Hematopoietic multipotent progenitor cell treated with erythropoietin and hydrocortisone succinate and interleukin-3 and kit ligand, for 15 days (in vitro differentiated cells): ENCODE results near the gene ANKFY1.

Experiments
- DNase-seq: peaks from one replicate; pipeline ENCODE4 v3.0.0-alpha.2; 2015; ENCODE audit warnings: low spot score

The ANKFY1 gene

GRCh38 chr17:4177806-4178205, 86.0 kb downstream of the ANKFY1 start:
- no peak for DNase-seq

DNA sequence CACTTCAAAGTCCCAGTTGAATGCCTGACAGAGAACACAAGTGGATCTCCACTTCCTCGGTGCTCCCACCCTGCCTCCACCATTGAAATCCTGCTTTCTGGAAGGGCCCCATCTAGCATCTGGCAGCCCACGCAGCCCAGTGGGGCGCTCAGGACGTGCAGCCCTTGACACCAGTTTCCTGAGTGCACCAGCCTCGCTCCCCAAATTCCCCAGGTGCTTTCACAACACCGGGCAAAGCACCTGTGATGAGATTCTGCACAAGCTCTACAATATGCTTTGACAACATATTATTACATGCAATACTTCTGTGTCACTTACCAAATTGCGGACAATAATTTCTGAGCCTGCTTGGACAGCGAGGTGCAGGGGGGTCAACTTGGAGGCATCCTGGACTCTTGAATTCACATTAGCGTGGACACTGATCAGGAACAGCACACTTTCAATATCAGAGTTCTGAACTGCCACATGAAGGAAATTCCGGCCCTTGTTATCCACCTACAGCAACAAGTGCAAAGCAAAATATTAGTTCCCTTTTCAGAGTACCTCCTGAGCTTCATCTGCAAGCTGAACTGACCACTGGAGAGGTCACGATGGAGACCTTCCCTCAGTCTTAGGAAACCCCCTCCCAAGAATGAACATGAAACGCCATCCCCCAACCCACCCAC, 86.8 kb downstream of the ANKFY1 start:
- no peak for DNase-seq

DNA sequence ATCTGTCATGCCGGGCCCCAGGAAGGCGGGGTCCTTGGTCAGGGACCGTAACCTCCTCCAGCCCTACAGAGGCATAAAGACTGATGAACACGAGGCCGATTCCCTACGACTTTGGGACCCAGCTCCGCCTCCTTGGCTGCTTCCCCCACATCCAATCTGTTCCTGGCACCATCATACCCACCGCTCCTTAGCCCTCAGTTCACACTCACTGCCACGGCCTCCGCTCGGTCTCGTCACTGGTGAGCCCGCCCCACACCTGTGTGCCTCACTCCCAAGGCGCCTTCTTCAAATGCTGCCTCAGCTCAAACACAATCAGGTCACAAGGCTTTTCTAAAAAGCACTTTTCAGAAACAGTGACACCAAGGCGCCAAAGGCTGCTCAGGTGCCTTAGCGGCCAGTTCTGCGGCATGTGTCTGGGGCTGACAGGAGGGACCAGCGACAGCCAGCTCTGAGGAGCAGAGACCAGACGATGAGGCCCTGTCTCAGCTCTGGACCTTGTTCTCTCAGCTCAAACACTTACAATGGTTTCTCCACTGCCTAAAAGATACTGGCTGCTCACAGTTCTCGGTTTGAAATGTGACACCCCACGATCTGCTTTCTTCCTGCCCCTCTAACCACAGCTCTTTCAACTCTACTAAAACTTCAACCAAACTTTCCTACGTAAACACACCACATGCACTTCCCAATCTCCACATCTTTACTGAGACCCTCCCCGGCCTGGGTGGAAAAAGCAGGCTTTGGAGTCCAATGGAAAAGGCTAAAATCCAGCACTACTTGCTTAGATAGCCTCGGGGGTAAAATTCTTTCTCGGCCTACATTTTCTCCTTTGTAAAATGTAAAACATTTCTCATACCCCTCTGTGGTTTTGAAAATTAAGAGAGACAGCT, 87.6 kb downstream of the ANKFY1 start:
- DNase-seq: no peak

GRCh38 chr17:4174556-4174955, 89.2 kb downstream of the ANKFY1 start:
- DNase-seq: no peak

- DNase-seq: no peak
Measured at GRCh38 chr17:4173781-4174180, 90.0 kb downstream of the ANKFY1 start.

DNA sequence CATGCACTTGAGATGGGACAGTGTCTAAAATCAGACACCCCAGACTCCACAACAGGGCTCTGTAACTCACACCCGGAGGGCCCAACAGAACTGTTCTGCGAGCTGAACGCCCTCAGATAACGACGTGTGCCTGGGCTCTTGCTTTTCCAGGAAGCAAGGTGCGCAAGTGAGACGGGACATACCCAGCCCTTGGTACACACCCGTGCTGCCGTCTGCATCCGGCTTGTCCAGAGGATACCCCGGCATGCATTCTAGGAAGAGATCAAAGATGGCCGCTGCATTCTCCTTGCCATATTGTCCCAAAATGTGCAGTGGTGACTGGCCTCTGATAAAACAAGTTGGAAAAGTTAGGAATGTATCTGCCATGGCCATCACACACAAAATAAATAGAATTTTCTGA, 91.4 kb downstream of the ANKFY1 start:
- no peak for DNase-seq

GRCh38 chr17:4170639-4171280, 93.0 kb downstream of the ANKFY1 start:
- no peak for DNase-seq

GRCh38 chr17:4167786-4168185, 96.0 kb downstream of the ANKFY1 start:
- DNase-seq: no peak

DNA sequence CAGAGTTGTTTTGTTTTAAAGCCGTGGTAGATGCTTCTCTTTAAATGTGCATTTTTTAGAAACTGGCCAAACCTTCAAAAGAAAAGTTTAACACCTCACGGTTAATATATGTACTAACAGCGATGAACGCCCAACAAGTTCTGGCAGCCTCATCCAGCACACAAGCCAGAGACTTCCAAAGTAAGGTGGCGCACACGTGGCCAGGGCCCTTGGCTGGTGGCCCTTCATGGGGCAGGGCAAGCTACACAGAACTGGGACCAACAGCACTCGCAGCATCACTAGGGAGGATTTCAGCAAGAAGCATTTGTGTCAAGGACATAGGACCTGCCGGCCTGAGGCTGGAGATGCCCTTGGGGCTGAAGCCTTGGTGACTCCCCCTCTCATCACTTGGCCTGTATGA, 97.4 kb downstream of the ANKFY1 start:
- no peak for DNase-seq

- no peak for DNase-seq
Measured at GRCh38 chr17:4165301-4166010, 98.3 kb downstream of the ANKFY1 start.

DNA sequence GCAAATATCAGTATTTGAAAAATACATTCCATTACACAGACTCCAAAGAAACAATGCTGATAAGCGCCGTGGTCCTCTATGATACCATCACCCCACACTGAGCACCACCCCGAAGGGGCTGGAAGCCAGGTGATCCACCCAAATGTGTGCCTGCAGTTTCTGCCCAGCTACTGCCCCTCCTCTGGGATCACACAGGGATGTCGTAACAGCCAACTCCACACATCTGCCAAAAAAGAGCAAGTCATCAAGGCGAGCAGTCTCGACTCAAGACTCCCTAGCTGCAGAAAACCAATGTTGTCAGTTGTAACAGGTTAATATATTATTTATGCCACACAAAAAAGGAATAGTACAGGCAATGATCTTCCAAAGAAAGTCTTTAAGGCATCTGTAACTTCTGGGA, 99.8 kb downstream of the ANKFY1 start:
- no peak for DNase-seq

DNA sequence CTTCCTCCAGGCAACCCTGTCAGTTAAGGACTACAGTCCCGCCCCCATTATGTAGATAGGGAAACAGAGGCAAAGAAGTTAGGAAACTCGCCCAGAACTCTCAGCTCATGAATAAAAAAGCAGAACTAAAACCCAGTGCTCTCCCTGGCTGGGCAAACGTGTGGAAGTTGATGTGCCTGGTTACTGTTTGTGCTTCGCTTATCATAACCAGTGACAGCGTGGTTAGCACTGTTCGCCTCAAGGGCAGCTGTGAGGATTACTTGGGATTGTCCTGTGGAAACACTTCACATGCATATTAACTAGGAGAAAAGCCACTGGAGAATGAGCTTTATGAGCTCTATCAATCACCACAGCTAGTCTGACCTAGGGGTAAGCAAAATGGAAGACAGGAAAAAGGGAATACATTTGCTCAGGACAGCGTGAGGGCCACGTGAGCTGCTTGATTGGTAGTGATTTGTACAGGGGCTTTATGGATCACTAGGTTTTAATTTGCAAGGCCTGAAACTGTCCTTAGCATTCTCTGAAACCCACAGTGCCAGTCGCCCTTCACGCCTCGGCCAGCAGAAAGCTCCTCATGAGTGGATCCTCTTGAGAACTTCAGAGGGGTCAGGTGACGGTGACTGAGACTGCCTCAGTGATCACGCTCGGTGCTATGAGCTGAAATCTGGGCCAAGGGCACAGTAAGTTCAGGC, 100.9 kb downstream of the ANKFY1 start:
- DNase-seq: no peak

DNA sequence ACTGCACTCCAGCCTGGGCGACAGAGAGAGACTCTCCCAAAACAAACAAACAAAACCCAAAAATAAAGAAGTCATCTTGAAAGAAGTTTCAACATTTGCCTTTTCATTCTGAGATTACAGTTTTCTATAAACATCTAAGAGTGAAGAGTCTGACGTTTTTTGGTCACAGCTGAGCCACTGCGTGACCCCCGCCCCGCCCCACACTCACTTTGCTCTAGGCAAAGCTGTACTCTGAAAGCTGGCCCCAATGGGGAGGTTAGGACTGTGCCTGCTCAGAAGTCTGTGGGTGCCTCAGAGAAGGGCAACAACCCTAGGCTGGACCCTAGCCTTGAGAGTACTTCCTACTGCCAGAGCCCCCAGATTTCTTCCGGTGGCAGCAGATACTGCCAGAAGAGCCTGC, 101.5 kb downstream of the ANKFY1 start:
- no peak for DNase-seq

DNA sequence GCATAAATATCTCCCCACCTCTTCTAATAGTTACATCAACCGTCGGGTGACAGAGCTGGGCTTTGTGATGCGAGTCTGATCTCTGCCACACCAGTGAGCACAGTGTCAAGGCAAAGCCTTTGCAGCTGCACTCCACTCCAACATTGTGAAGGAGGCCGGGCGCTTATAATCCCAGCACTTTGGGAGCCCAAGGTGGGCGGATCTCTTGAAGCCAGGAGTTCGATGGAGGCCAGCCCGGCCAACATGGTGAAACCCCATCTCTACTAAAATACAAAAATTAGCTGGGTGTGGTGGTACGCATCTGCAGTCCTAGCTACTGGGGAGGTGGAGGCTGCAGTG, 101.8 kb downstream of the ANKFY1 start:
- DNase-seq: no peak

DNA sequence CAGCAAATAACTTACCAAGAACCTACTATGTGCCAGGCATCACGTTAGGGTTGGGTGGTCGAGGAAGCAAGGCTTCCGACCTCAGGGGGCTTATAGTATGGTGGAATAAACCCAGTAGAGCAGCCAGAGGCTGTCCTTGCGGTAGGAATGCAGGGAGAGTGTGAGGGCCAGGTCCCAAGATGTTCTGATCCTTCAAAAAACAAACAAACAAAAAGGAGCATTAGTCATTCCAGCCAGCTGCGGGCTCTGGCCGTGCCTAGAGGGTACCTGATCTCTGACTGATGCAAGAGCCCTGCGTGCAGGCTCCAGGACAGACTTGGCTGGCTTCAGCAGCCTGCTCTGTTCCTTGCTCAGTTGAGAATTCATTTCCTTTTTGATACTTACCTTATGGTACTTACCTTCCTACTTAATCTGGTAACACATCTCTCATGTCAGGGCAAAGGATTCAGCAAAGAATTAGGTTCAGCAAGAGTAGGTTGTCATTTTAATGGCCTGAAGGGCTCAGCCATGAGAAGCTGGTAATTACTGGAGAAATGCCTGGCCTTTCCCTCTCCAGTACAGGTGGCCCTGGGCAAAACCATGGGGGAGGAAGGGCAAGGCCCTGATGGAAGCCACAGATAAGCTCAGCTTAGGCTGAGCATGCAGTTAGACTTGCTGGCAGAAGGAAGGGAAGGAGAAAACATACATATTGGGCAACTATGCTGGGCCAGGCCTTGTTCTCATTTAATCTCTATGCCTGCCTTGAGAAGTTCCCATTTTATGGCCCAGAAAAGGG, 102.4 kb downstream of the ANKFY1 start:
- DNase-seq: no peak

- DNase-seq: no peak
Measured at GRCh38 chr17:4160294-4160859, 103.4 kb downstream of the ANKFY1 start.

DNA sequence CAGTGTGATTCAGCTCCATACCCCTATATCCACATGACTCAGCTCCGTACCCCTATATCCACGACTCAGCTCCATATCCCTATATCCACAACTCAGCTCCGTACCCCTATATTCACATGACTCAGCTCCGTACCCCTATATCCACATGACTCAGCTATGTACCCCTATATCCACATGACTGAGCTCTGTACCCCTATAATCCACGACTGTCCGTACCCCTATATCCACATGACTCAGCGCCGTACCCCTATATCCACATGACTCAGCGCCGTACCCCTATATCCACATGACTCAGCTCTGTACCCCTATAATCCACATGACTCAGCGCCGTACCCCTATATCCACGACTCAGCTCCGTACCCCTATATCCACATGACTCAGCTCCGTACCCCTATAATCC, 104.0 kb downstream of the ANKFY1 start:
- DNase-seq: no peak

DNA sequence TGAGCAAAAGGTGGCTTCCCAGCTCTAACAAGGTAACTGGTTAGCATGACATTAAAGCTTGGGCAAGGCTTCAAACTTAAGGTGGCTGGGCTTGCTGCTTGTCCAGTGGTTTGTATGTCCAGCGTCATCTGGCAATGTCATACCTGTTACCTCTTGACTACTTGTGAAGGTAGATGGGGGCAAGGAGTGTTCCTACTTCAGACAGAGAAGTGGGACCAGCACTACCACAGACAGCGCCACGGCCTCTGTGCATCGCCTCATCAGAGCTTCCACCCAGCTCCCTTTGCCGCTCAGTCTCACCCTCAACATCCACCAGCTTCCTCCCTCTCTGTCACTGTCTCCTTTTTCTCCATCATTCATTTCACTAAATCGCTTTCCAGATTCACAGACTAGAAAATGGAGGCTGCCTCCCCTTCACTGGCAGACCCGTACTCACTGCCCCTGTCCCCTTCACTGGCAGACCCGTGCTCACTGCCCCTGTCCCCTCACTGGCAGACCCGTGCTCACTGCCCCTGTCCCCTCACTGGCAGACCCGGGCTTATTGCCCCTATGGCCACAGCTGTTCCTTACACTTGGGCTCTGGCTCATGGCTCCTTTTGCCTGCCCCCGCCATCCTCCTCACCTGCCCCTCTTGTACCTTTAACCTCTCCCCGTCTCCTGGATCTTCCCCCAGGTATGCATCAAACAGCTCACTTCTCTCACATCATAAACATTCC, 106.0 kb downstream of the ANKFY1 start:
- no peak for DNase-seq

GRCh38 chr17:4156750-4157381, 106.9 kb downstream of the ANKFY1 start:
- DNase-seq: no peak
